ENCODE measurements around the gene DPY19L3. TPM values are rescaled to one million over a fixed set of nuclear protein-coding genes. Genes with fewer than 3 reads are reported as not detected.
"Not testable (repeated sequence)": the region's sequence is repeated elsewhere in the genome, so short reads cannot be mapped to it uniquely, and the experiment has no call there.

DPY19L3 gene
- total RNA-seq, 6 experiments from 2014 or later, result 23.5 to 32.7 (median 26.5) TPM

- H3K27ac Mint-ChIP-seq, result no peak overlapping the region
- TF ChIP-seq CTCF (IDR thresholded peaks at IDR 0.05), result no peak
- no peak overlapping the region for H3K4me3 Mint-ChIP-seq
- no peak for DNase-seq
- no peaks in the 10 kb centered on the region for H3K4me1 Mint-ChIP-seq (ENCODE audit: low read depth)
- no peaks in the 10 kb centered on the region for H3K9me3 Mint-ChIP-seq
- peaks cover 9% of the 10 kb centered on the region for H3K36me3 Mint-ChIP-seq (ENCODE audit: low read depth)
- peaks cover 2% of the 10 kb centered on the region for H3K27me3 Mint-ChIP-seq (ENCODE audit: insufficient read depth)
Measured at GRCh38 chr19:32483574-32483973, 78.0 kb downstream of the DPY19L3 start.

GRCh38 chr19:32489971-32490370 is 84.4 kb downstream of the DPY19L3 start:
- Mint-ChIP-seq H3K36me3 (ENCODE audit: low read depth) (peaks cover 9% of the 10 kb centered on the region), H3K4me3 (no peak overlapping the region), H3K27ac (no peak overlapping the region), H3K4me1 (ENCODE audit: low read depth) (no peaks in the 10 kb centered on the region), H3K9me3 (no peaks in the 10 kb centered on the region), H3K27me3 (ENCODE audit: insufficient read depth) (peaks cover 5% of the 10 kb centered on the region)
- no peak for TF ChIP-seq CTCF (IDR thresholded peaks at IDR 0.05)
- no peak for DNase-seq

GRCh38 chr19:32497391-32497790 is 91.8 kb downstream of the DPY19L3 start:
- H3K27me3 Mint-ChIP-seq (ENCODE audit: insufficient read depth), result peaks cover 7% of the 10 kb centered on the region
- no peak for DNase-seq
- no peaks in the 10 kb centered on the region for H3K4me1 Mint-ChIP-seq (ENCODE audit: low read depth)
- H3K4me3 Mint-ChIP-seq, result no peak overlapping the region
- no peak for TF ChIP-seq CTCF (IDR thresholded peaks at IDR 0.05)
- no peaks in the 10 kb centered on the region for H3K9me3 Mint-ChIP-seq
- no peaks in the 10 kb centered on the region for H3K36me3 Mint-ChIP-seq (ENCODE audit: low read depth)
- H3K27ac Mint-ChIP-seq, result no peak overlapping the region

- no peaks in the 10 kb centered on the region for H3K36me3 Mint-ChIP-seq (ENCODE audit: low read depth)
- H3K27me3 Mint-ChIP-seq (ENCODE audit: insufficient read depth), result peaks cover 7% of the 10 kb centered on the region
- H3K9me3 Mint-ChIP-seq, result no peaks in the 10 kb centered on the region
- no peak overlapping the region for H3K4me3 Mint-ChIP-seq
- no peak for TF ChIP-seq CTCF (IDR thresholded peaks at IDR 0.05)
- no peaks in the 10 kb centered on the region for H3K4me1 Mint-ChIP-seq (ENCODE audit: low read depth)
- DNase-seq, result no peak
- no peak overlapping the region for H3K27ac Mint-ChIP-seq
Measured at GRCh38 chr19:32498648-32499200, 93.2 kb downstream of the DPY19L3 start.

GRCh38 chr19:32512498-32512897 is 106.9 kb downstream of the DPY19L3 start:
- DNase-seq; H3K27me3 Mint-ChIP-seq (ENCODE audit: insufficient read depth); H3K27ac Mint-ChIP-seq; H3K4me1 Mint-ChIP-seq (ENCODE audit: low read depth); H3K9me3 Mint-ChIP-seq; H3K4me3 Mint-ChIP-seq; H3K36me3 Mint-ChIP-seq (ENCODE audit: low read depth): not testable (repeated sequence)

- no peak for TF ChIP-seq CTCF (IDR thresholded peaks at IDR 0.05)
- no peak for DNase-seq
- Mint-ChIP-seq H3K4me3 (no peak overlapping the region), H3K9me3 (no peaks in the 10 kb centered on the region; the same call in 1 of the 2 replicates), H3K4me1 (ENCODE audit: low read depth) (no peaks in the 10 kb centered on the region), H3K27ac (no peak overlapping the region), H3K27me3 (ENCODE audit: insufficient read depth) (peaks cover 21% of the 10 kb centered on the region), H3K36me3 (ENCODE audit: low read depth) (no peaks in the 10 kb centered on the region)
Measured at GRCh38 chr19:32519023-32519422, 113.5 kb downstream of the DPY19L3 start.
